Measurements from ENCODE around the gene IL18. TPM values are rescaled to one million over a fixed set of nuclear protein-coding genes. Genes with fewer than 3 reads are reported as not detected.

The IL18 gene
- total RNA-seq, 2 experiments from 2014 or later = not detected

DNA sequence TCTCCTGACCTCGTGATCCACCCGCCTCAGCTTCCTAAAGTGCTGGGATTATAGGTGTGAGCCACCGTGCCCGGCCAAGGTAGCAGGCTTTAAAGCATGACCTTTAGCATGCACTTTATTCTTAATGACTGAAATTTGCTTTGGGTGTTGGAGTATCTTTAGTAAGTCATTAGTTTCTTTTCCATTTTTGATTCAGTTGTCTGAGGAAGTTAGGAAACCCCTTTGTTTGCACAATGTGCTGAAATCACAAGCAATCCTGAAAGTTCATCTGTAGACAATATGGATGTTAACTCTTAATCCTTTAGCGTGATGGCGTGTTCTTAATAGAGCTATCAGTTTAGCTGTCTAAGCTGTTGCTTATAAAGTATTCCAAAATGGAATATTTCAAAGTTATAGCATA is 60.4 kb downstream of the IL18 start:
- Histone ChIP-seq H3K4me3 (ENCODE audit: low read depth, low read length, poor library complexity, severe bottlenecking) (no peak overlapping the region), H3K36me3 (ENCODE audit: insufficient read depth, low read length) (no peaks in the 10 kb centered on the region), H3K79me2 (ENCODE audit: insufficient read depth, low read depth, low read length) (no peaks in the 10 kb centered on the region), H2AFZ (ENCODE audit: low read length) (no peak overlapping the region), H3K9me3 (ENCODE audit: low read length) (no peaks in the 10 kb centered on the region), H3K4me1 (ENCODE audit: insufficient read depth, low read length, poor library complexity, severe bottlenecking) (no peaks in the 10 kb centered on the region), H3K9me2 (ENCODE audit: insufficient read depth, low read length) (no peaks in the 10 kb centered on the region), H4K20me1 (ENCODE audit: insufficient read depth, low read length) (no peaks in the 10 kb centered on the region), H3K4me2 (ENCODE audit: low read length) (no peak overlapping the region), H3K27ac (ENCODE audit: low read depth, low read length, poor library complexity, severe bottlenecking) (no peak overlapping the region)
- TF ChIP-seq EZH2phosphoT487 (IDR thresholded peaks at IDR 0.05; ENCODE audit: borderline replicate concordance, low read depth, low read length) (no peak), CTCF (conservative IDR thresholded peaks at IDR 0.05; ENCODE audit: low read length) (no peak)
- intact Hi-C loops (cut with micrococcal nuclease; ENCODE audit: unreplicated experiment) = no loop called here
- BruUV-seq (replicated peaks) = no TSS peak
- ChIA-PET CTCF (ENCODE audit: unreplicated experiment) (no interaction called here), POLR2A (interaction anchor here (0.5 to 1.3 kb wide), 5 partner anchors 8 to 78 kb away, joined by 3 read pairs; partner anchors contain the start of gene DLAT)
- DNase-seq (ENCODE audit: low spot score) = no peak

DNA sequence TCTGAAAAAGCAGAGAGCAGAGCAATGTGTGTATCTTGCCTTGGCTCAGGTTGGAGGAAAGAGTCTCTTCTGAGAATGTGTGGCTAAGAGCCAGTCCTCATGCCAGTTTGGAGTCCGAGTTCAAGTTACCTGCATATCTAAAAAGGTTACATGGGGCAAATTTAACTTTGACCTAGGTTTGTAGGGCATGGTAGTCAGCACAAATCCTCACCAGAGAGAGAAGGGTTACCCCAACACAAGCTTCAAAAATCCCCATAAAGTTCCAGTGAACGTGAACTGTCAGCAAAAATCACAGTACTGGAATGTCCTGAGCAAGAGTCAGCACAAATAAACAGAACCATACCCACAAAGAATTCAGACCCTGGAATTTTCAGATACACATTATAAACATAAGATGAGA is 63.4 kb downstream of the IL18 start:
- H3K79me2 ChIP-seq (ENCODE audit: insufficient read depth, low read depth, low read length) = no peaks in the 10 kb centered on the region
- H3K4me2 ChIP-seq (ENCODE audit: low read length) = no peak overlapping the region
- ChIA-PET POLR2A (no interaction called here), CTCF (ENCODE audit: unreplicated experiment) (no interaction called here)
- intact Hi-C loops (cut with micrococcal nuclease; ENCODE audit: unreplicated experiment) = no loop called here
- no peaks in the 10 kb centered on the region for H3K4me1 ChIP-seq (ENCODE audit: insufficient read depth, low read length, poor library complexity, severe bottlenecking)
- BruUV-seq (replicated peaks) = no TSS peak
- no peak overlapping the region for H2AFZ ChIP-seq (ENCODE audit: low read length)
- H3K36me3 ChIP-seq (ENCODE audit: insufficient read depth, low read length) = peaks cover 23% of the 10 kb centered on the region
- no peak overlapping the region for H3K27ac ChIP-seq (ENCODE audit: low read depth, low read length, poor library complexity, severe bottlenecking)
- no peak overlapping the region for H3K4me3 ChIP-seq (ENCODE audit: low read depth, low read length, poor library complexity, severe bottlenecking)
- no peaks in the 10 kb centered on the region for H4K20me1 ChIP-seq (ENCODE audit: insufficient read depth, low read length)
- no peak for TF ChIP-seq EZH2phosphoT487 (IDR thresholded peaks at IDR 0.05; ENCODE audit: borderline replicate concordance, low read depth, low read length)
- TF ChIP-seq CTCF (conservative IDR thresholded peaks at IDR 0.05; ENCODE audit: low read length) = no peak
- H3K9me3 ChIP-seq (ENCODE audit: low read length) = no peaks in the 10 kb centered on the region
- no peaks in the 10 kb centered on the region for H3K9me2 ChIP-seq (ENCODE audit: insufficient read depth, low read length)
- no peak for DNase-seq (ENCODE audit: low spot score)

DNA sequence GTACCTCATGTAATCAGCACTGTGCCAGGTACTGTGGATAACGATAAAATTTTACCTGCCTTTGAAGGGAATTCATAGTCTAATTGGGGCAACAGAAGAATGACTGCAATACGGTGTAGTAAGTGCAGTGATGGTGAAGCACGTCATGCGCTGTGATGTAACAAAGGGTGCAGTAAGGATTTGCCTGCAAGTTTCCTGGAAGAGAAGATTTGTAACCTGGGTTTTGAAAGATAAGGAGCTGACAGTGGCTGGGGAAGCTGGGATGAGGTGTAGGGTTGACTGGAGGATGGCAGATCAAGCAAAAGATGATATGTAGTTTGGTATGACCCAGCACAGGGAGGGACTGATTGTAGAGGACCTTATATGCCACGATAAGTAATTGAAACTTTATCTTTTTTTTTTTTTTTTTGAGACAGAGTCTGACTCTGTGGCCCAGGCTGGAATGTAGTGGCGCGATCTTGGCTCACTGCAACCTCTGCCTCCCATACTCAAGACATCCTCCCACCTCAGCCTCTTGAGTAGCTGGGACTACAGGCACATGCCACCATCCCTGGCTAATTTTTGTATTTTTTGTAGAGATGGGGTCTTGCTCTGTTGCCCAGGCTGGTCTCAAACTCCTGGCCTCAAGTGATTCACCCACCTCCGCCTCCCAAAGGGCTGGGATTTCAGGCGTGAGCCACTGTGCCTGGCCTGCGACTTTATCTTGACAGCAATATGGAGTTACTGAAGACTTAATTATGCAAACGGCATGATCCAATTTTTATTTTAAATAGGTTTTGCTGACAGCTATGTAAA is 66.0 kb downstream of the IL18 start:
- DNase-seq (ENCODE audit: low spot score) = no peak
- ChIA-PET POLR2A (interaction anchor here (0.6 to 1.3 kb wide), 5 partner anchors 7 to 1115 kb away, joined by 3 to 7 read pairs (median 3); partner anchors contain the start of genes SDHD and TIMM8B), CTCF (ENCODE audit: unreplicated experiment) (no interaction called here)
- Histone ChIP-seq H3K9me2 (ENCODE audit: insufficient read depth, low read length) (no peaks in the 10 kb centered on the region), H3K4me3 (ENCODE audit: low read depth, low read length, poor library complexity, severe bottlenecking) (no peak overlapping the region), H3K4me2 (ENCODE audit: low read length) (no peak overlapping the region), H3K4me1 (ENCODE audit: insufficient read depth, low read length, poor library complexity, severe bottlenecking) (no peaks in the 10 kb centered on the region), H2AFZ (ENCODE audit: low read length) (no peak overlapping the region), H3K36me3 (ENCODE audit: insufficient read depth, low read length) (peaks cover 43% of the 10 kb centered on the region), H4K20me1 (ENCODE audit: insufficient read depth, low read length) (no peaks in the 10 kb centered on the region), H3K27ac (ENCODE audit: low read depth, low read length, poor library complexity, severe bottlenecking) (no peak overlapping the region), H3K9me3 (ENCODE audit: low read length) (no peaks in the 10 kb centered on the region), H3K79me2 (ENCODE audit: insufficient read depth, low read depth, low read length) (no peaks in the 10 kb centered on the region)
- no TSS peak for BruUV-seq (replicated peaks)
- intact Hi-C loops (cut with micrococcal nuclease; ENCODE audit: unreplicated experiment) = no loop called here
- TF ChIP-seq CTCF (conservative IDR thresholded peaks at IDR 0.05; ENCODE audit: low read length) = no peak

All from OCI-LY7 (cell line).